HL-60 (cell line): ENCODE measurements around the gene HSPB3.

Source experiments
- DNase-seq, 2 experiments: peaks; one replicate each; pipeline ENCODE4 v3.0.0-alpha.2; 2010 to 2020; ENCODE audit warnings: low read depth in 1 of 2, low spot score in 1 of 2
- H3K27ac ChIP-seq: fragments of 250-450 bp; sonication (Bioruptor Pico); replicated peaks from 2 replicates; pipeline ENCODE4 v1.5.1; 2020; ENCODE audit warnings: mild to moderate bottlenecking, moderate library complexity
- H3K27me3 ChIP-seq: fragments of 250-450 bp; sonication (Bioruptor Pico); 2 replicates; pipeline ENCODE4 v1.5.1; 2021; ENCODE audit warnings: mild to moderate bottlenecking, moderate library complexity; ENCODE audit not compliant: insufficient read depth, poor library complexity, severe bottlenecking
- H3K4me3 ChIP-seq: replicated peaks from 2 replicates; pipeline ENCODE4 v1.5.1; 2011; ENCODE audit warnings: mild to moderate bottlenecking, control low read depth, low read length; ENCODE audit not compliant: insufficient read depth
- CTCF ChIP-seq: IDR thresholded peaks from one replicate; pipeline ENCODE4 v1.5.1; 2011; ENCODE audit warnings: low read length, control low read depth, inconsistent platforms; ENCODE audit not compliant: insufficient read depth
- GABPA ChIP-seq: IDR thresholded peaks from 2 replicates; pipeline ENCODE4 v1.6.1; 2012; ENCODE audit warnings: low read depth
- POLR2AphosphoS5 ChIP-seq: IDR thresholded peaks from 2 replicates; pipeline ENCODE4 v1.6.1; 2012; ENCODE audit warnings: low read depth
- REST ChIP-seq: IDR thresholded peaks from 2 replicates; pipeline ENCODE4 v1.6.1; 2012; ENCODE audit warnings: low read depth; ENCODE audit not compliant: insufficient replicate concordance
- SPI1 ChIP-seq: IDR thresholded peaks from 2 replicates; pipeline ENCODE4 v1.6.1; 2012; ENCODE audit warnings: low read depth, mild to moderate bottlenecking, borderline replicate concordance

The HSPB3 gene

GRCh38 chr5:54442271-54442670 is 13.2 kb upstream of the HSPB3 start:
- Histone ChIP-seq H3K27me3 (no peaks in the 10 kb centered on the region), H3K27ac (no peak overlapping the region), H3K4me3 (no peak overlapping the region)
- DNase-seq = no peak
- TF ChIP-seq GABPA (no peak), POLR2AphosphoS5 (no peak), CTCF (no peak), REST (no peak), SPI1 (no peak)

- H3K4me3 ChIP-seq = no peak overlapping the region
- no peak for DNase-seq
- TF ChIP-seq POLR2AphosphoS5 (no peak), CTCF (no peak), SPI1 (no peak), GABPA (no peak), REST (no peak)
- H3K27me3 ChIP-seq = no peaks in the 10 kb centered on the region
- no peak overlapping the region for H3K27ac ChIP-seq
Observed at GRCh38 chr5:54443270-54443669, 12.2 kb upstream of the HSPB3 start.

GRCh38 chr5:54445691-54446378 is 9.7 kb upstream of the HSPB3 start:
- Histone ChIP-seq H3K4me3 (no peak overlapping the region), H3K27ac (no peak overlapping the region), H3K27me3 (no peaks in the 10 kb centered on the region)
- no peak for TF ChIP-seq POLR2AphosphoS5
- TF ChIP-seq REST = no peak
- no peak for DNase-seq
